B cell (primary cell): ENCODE data around the gene ONECUT1. TPM values are rescaled to one million over a fixed set of nuclear protein-coding genes. Genes with fewer than 3 reads are reported as not detected.

Experiments
- ATAC-seq: fragments of 200-7000 bp; cut with Tn5 transposase; one replicate; pipeline ENCODE4 v1.10.0; 2021; ENCODE audit warnings: low read depth, mild to moderate bottlenecking, moderate number of reproducible peaks, moderate library complexity
- CTCF ChIA-PET: fragments of 350-600 bp; sonication (Branson Sonifier 250); formaldehyde crosslinking; loops from one replicate; lab custom pipeline; 2021; ENCODE audit warnings: antibody characterized with exemption, inconsistent platforms; lab: Charles Lee
- POLR2A ChIA-PET: fragments of 350-600 bp; sonication (Branson Sonifier 250); formaldehyde crosslinking; loops from one replicate; lab custom pipeline; 2021; ENCODE audit warnings: antibody characterized with exemption; lab: Charles Lee
- DNase-seq: peaks from one replicate; pipeline ENCODE4 v3.0.0; 2013
- H2AFZ ChIP-seq: 2 replicates; pipeline ENCODE4 v1.6.1; 2012; ENCODE audit warnings: mild to moderate bottlenecking, low read depth, low read length; ENCODE audit not compliant: insufficient read depth, poor library complexity, severe bottlenecking
- H3K27ac ChIP-seq, 2 donors: 1 replicate in 1 of 2; 2 replicates in 1 of 2; pipeline ENCODE4 v1.5.1; 2012 to 2013; ENCODE audit warnings: low read length in 2 of 2, mild to moderate bottlenecking in 2 of 2, moderate library complexity in 1 of 2
- H3K27me3 ChIP-seq, 4 experiments: fragments of 200-600 bp in 1 of 4; sonication (generic) in 1 of 4; replicated peaks in 1 of 4; 1 replicate in 2 of 4; 2 replicates in 2 of 4; pipeline versions ENCODE4 v1.6.1 to v1.7.0; 2013 to 2016; ENCODE audit warnings: low read length in 3 of 4, mild to moderate bottlenecking in 2 of 4, mixed read lengths in 1 of 4, moderate library complexity in 1 of 4; ENCODE audit not compliant: insufficient read depth in 4 of 4, control insufficient read depth in 3 of 4; ENCODE audit errors: control extremely low read depth in 1 of 4
- H3K36me3 ChIP-seq, 2 experiments: replicated peaks in 1 of 2; 1 replicate in 1 of 2; 2 replicates in 1 of 2; pipeline versions ENCODE4 v1.6.1 to v1.7.1; 2013; ENCODE audit warnings: low read length in 1 of 2; ENCODE audit not compliant: insufficient read depth in 2 of 2, control insufficient read depth in 1 of 2; ENCODE audit errors: control extremely low read depth in 1 of 2, extremely low read depth in 1 of 2
- H3K4me1 ChIP-seq, 2 donors: fragments of 200-600 bp in 1 of 2; sonication (generic) in 1 of 2; 1 replicate in 1 of 2; 2 replicates in 1 of 2; pipeline versions ENCODE4 v1.5.1 to v1.6.1; 2013 to 2017; ENCODE audit warnings: low read length in 2 of 2; ENCODE audit not compliant: control insufficient read depth in 2 of 2, insufficient read depth in 2 of 2
- H3K4me2 ChIP-seq: replicated peaks from 2 replicates; pipeline ENCODE3; 2012; ENCODE audit warnings: mild to moderate bottlenecking, low read depth, low read length; ENCODE audit not compliant: poor library complexity, severe bottlenecking
- H3K4me3 ChIP-seq, 5 experiments: fragments of 200-600 bp in 1 of 5; sonication (generic) in 1 of 5; 1 replicate in 3 of 5; 2 replicates in 2 of 5; pipeline versions ENCODE4 v1.5.1 to v1.7.0; 2011 to 2016; ENCODE audit warnings: low read length in 4 of 5, mild to moderate bottlenecking in 4 of 5, low read depth in 2 of 5, control low read depth in 1 of 5, moderate library complexity in 1 of 5; ENCODE audit not compliant: insufficient read depth in 1 of 5; ENCODE audit errors: control extremely low read depth in 1 of 5, extremely low read depth in 1 of 5
- H3K79me2 ChIP-seq: fragments of 200-600 bp; sonication (generic); one replicate; pipeline ENCODE4 v1.6.0; 2016; ENCODE audit warnings: low read length; ENCODE audit not compliant: control insufficient read depth, insufficient read depth
- H3K9ac ChIP-seq: fragments of 200-600 bp; sonication (generic); 2 replicates; pipeline ENCODE4 v1.6.1; 2017; ENCODE audit warnings: mild to moderate bottlenecking, low read length, moderate library complexity
- H3K9me3 ChIP-seq, 3 donors: one replicate each; pipeline versions ENCODE4 v1.6.1 to v1.7.1; 2013; ENCODE audit warnings: low read length in 2 of 3; ENCODE audit not compliant: control insufficient read depth in 2 of 3, insufficient read depth in 1 of 3; ENCODE audit errors: control extremely low read depth in 1 of 3
- H4K20me1 ChIP-seq: 2 replicates; pipeline ENCODE4 v1.6.0; 2012; ENCODE audit warnings: mild to moderate bottlenecking, low read length; ENCODE audit not compliant: insufficient read depth, control insufficient read depth, poor library complexity, severe bottlenecking
- H3K27ac Mint-ChIP-seq: one replicate; pipeline ENCODE4 v1.8.0; 2021; ENCODE audit warnings: mixed read lengths
- H3K27me3 Mint-ChIP-seq: one replicate; pipeline ENCODE4 v1.8.0; 2021; ENCODE audit warnings: mixed read lengths
- H3K4me1 Mint-ChIP-seq: one replicate; pipeline ENCODE4 v1.8.0; 2021; ENCODE audit warnings: mixed read lengths
- H3K4me3 Mint-ChIP-seq: one replicate; pipeline ENCODE4 v1.8.0; 2021; ENCODE audit warnings: mixed read lengths
- H3K9me3 Mint-ChIP-seq: one replicate; pipeline ENCODE4 v1.8.0; 2022; ENCODE audit warnings: mixed read lengths; ENCODE audit not compliant: insufficient read depth
- EZH2 ChIP-seq: IDR thresholded peaks from 2 replicates; pipeline ENCODE4 v1.6.1; 2012; ENCODE audit warnings: borderline replicate concordance, low read depth, mild to moderate bottlenecking, moderate library complexity, low read length; ENCODE audit not compliant: insufficient read depth, poor library complexity, severe bottlenecking
- WGBS: methylation state at CpG from one replicate; pipeline ENCODE4 v1.1.5; 2013; ENCODE audit warnings: missing lambda C conversion rate; ENCODE audit not compliant: insufficient coverage; 5-methylcytosine and 5-hydroxymethylcytosine counted together
- intact Hi-C: fragments of 100-400 bp; cut with micrococcal nuclease; formaldehyde crosslinking; loops from one replicate; pipeline ENCODE4 v1.10.0; 2022
- polyA plus RNA-seq: library from polyadenylated mRNA; depleted of rRNA; stranded (reverse); fragments of >200 nt; gene quantifications from 2 replicates; pipeline ENCODE4 v1.2.3, GENCODE V29; 2012
- total RNA-seq, 2 donors: library from RNA; stranded (reverse); fragments of 120-200 nt in 1 of 2; gene quantifications; 1 replicate in 1 of 2; 2 replicates in 1 of 2; pipeline versions ENCODE4 v1.2.3 to v1.2.4, GENCODE V29; 2013 to 2022
- TF ChIP-seq, protein P1 (sequence below): fragments of 200-600 bp; IDR thresholded peaks from one replicate; pipeline ENCODE4 v1.8.0; 2022; ENCODE audit warnings: antibody characterized with exemption, mild to moderate bottlenecking

Gene ONECUT1
- total and polyA plus RNA-seq, 2 donors (not counting 1 experiment from before 2014, with no cell fraction given) = not detected

DNA sequence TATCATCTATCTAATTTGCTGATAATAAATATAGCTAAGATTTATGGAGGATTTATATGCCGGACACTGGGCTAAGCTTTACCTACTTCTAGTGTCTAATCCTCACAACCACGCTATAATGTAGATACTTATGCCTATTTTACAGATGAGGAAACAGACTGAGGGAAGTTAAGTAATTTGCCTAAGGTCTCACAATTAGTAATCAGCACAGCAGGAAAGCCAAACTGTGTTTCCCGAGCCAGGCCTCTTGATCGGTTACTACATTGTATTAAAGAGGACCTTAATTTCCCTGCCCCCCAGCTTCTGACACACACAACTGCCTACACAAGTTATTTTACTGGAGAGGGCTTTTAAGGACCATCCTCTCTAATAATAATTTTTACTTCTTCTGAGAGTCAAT, 40.9 kb downstream of the ONECUT1 start:
- Histone ChIP-seq H3K27ac (no peak overlapping the region), H3K9me3 (no peaks in the 10 kb centered on the region), H2AFZ (no peak overlapping the region), H3K9ac (no peak overlapping the region), H3K36me3 (no peaks in the 10 kb centered on the region), H3K27me3 (peaks cover 0 to 16% (median 4%) of the 10 kb centered on the region in 4 experiments), H3K4me3 (no peak overlapping the region), H3K4me2 (no peak overlapping the region), H3K4me1 (peaks cover 0 to 8% of the 10 kb centered on the region in 2 donors), H4K20me1 (no peaks in the 10 kb centered on the region), H3K79me2 (no peaks in the 10 kb centered on the region)
- no CpG with 5 or more reads among the region's 4 CpGs for WGBS
- Mint-ChIP-seq H3K4me1 (peaks cover 8% of the 10 kb centered on the region), H3K27me3 (peaks cover 12% of the 10 kb centered on the region), H3K9me3 (no peaks in the 10 kb centered on the region), H3K27ac (no peak overlapping the region), H3K4me3 (no peak overlapping the region)
- intact Hi-C loops = no loop called here
- DNase-seq = no peak
- POLR2A ChIA-PET = interaction anchor here (0.7 kb wide), 2 partner anchors 39 to 72 kb away, joined by 4 to 5 read pairs; no protein-coding TSS in a partner anchor
- no peak for ATAC-seq
- TF ChIP-seq, protein P1, sequence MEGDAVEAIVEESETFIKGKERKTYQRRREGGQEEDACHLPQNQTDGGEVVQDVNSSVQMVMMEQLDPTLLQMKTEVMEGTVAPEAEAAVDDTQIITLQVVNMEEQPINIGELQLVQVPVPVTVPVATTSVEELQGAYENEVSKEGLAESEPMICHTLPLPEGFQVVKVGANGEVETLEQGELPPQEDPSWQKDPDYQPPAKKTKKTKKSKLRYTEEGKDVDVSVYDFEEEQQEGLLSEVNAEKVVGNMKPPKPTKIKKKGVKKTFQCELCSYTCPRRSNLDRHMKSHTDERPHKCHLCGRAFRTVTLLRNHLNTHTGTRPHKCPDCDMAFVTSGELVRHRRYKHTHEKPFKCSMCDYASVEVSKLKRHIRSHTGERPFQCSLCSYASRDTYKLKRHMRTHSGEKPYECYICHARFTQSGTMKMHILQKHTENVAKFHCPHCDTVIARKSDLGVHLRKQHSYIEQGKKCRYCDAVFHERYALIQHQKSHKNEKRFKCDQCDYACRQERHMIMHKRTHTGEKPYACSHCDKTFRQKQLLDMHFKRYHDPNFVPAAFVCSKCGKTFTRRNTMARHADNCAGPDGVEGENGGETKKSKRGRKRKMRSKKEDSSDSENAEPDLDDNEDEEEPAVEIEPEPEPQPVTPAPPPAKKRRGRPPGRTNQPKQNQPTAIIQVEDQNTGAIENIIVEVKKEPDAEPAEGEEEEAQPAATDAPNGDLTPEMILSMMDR = no peak
- TF ChIP-seq EZH2 = no peak
- CTCF ChIA-PET = interaction anchor here (0.9 to 2.3 kb wide), 2 partner anchors 15 to 470 kb away, joined by 4 to 5 read pairs; no protein-coding TSS in a partner anchor

DNA sequence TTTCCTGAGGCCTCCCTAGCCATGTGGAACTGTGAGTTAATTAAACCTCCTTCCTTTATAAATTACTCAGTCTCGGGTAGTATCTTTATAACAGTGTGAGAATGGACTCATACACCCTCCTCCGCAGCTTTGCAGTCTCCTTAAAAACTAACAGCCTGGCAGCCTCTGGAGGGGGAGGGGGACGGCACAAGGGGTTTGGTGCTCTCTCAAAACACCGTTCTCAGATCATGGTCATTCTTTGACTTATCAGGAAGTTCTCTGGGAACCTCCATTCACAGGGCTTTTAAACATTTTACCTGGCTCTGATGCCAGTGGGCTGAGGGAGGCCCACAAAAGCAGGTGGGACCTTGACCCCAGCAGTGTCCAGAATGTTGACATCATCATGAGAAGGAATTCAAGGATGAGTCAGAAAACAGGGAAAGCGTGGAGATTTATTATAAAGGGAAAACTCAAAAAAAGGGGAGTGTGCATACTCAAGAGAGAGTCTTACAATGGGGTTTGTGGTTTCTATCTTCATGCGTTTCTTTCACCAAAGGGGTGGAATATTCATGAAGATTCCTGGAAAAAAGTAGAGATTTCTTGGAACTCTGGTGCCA, 43.9 kb downstream of the ONECUT1 start:
- Histone ChIP-seq H3K36me3 (no peaks in the 10 kb centered on the region), H3K79me2 (no peaks in the 10 kb centered on the region), H2AFZ (no peak overlapping the region), H3K9me3 (no peaks in the 10 kb centered on the region), H3K4me2 (no peak overlapping the region), H3K9ac (no peak overlapping the region), H3K27me3 (peaks cover 0 to 9% (median 1%) of the 10 kb centered on the region in 4 experiments), H3K4me3 (no peak overlapping the region), H4K20me1 (no peaks in the 10 kb centered on the region), H3K27ac (no peak overlapping the region), H3K4me1 (peaks cover 0 to 8% of the 10 kb centered on the region in 2 donors)
- Mint-ChIP-seq H3K27me3 (peaks cover 3% of the 10 kb centered on the region), H3K9me3 (no peaks in the 10 kb centered on the region), H3K4me1 (peaks cover 8% of the 10 kb centered on the region), H3K27ac (no peak overlapping the region), H3K4me3 (no peak overlapping the region)
- ATAC-seq = no peak
- ChIA-PET POLR2A (no interaction called here), CTCF (no interaction called here)
- intact Hi-C loops = no loop called here
- WGBS = 100% methylated on average over 1 of the region's 6 CpGs
- TF ChIP-seq EZH2 = no peak
- TF ChIP-seq, protein P1 = no peak
- DNase-seq = no peak
